ENCODE data around the gene ANTXR2.

DNA sequence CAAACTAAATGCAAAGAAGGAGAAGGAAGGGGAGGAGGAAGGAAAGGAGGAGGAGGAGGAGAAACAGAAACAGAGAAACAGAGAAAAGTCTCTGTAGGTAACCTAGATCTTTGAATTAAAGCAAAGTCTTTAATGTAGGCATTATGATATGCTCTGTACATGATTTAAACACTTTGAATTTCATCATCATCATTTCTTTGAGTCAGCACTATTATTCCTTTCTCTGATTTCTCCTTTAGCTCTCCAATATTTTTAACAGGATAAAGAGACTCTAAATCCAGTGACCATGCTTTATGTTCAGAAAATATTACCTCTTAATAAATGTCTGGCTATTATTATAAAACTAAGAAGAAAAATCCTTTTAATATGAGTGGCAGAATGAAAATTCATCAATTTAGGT, 124.3 kb downstream of the ANTXR2 start:
- TF ChIP-seq CTCF (IDR thresholded peaks at IDR 0.05) = no peak
- no peak for TF ChIP-seq POLR2A (IDR thresholded peaks at IDR 0.05)
- no peak for TF ChIP-seq EP300 (IDR thresholded peaks at IDR 0.05)
